Astrocyte of the cerebellum (primary cell): ENCODE measurements around the gene CSNK1D.

Experiments used
- DNase-seq: peaks from one replicate; pipeline ENCODE4 v3.0.0-alpha.2; 2011; ENCODE audit warnings: low read depth
- H3K4me3 ChIP-seq: 2 replicates; pipeline ENCODE4 v1.5.1; 2011; ENCODE audit warnings: mild to moderate bottlenecking, low read depth, low read length, moderate library complexity
- in situ Hi-C: cut with HindIII; loops from 2 replicates; pipeline ENCODE4 v1.10.0; 2017; ENCODE audit warnings: low sequenced_read_pairs
- TF ChIP-seq, protein P1 (sequence below): IDR thresholded peaks from 2 replicates; pipeline ENCODE4 v1.5.1; 2012; ENCODE audit warnings: low read length, low read depth, moderate library complexity, mild to moderate bottlenecking; ENCODE audit errors: missing control alignments

CSNK1D gene

GRCh38 chr17:82223517-82223916, 50.0 kb downstream of the CSNK1D start:
- DNase-seq, result no peak
- TF ChIP-seq, protein P1, sequence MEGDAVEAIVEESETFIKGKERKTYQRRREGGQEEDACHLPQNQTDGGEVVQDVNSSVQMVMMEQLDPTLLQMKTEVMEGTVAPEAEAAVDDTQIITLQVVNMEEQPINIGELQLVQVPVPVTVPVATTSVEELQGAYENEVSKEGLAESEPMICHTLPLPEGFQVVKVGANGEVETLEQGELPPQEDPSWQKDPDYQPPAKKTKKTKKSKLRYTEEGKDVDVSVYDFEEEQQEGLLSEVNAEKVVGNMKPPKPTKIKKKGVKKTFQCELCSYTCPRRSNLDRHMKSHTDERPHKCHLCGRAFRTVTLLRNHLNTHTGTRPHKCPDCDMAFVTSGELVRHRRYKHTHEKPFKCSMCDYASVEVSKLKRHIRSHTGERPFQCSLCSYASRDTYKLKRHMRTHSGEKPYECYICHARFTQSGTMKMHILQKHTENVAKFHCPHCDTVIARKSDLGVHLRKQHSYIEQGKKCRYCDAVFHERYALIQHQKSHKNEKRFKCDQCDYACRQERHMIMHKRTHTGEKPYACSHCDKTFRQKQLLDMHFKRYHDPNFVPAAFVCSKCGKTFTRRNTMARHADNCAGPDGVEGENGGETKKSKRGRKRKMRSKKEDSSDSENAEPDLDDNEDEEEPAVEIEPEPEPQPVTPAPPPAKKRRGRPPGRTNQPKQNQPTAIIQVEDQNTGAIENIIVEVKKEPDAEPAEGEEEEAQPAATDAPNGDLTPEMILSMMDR, result no peak
- in situ Hi-C loops, result no loop called here
- H3K4me3 ChIP-seq, result no peak overlapping the region

DNA sequence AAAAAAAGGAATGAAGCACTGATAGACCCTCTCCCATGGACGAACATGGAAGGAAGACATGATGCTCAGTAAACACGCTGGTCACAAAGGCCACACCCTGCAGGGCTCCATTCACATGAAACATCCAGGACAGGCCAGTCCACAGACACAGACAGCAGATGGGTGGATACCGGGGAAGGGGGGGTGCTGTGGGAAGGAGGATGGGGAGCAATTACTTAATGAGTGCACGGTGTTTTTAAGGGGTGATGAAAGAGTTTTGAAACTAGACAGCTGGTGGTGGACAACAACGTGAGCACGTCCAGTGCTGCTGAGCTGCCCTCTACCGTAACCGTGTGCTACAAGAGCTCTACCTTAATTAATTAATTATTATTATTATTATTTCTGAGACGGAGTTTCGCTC, 50.7 kb downstream of the CSNK1D start:
- in situ Hi-C loops, result no loop called here
- DNase-seq, result no peak
- H3K4me3 ChIP-seq, result no peak overlapping the region
- TF ChIP-seq, protein P1, result no peak

GRCh38 chr17:82221341-82221902, 52.1 kb downstream of the CSNK1D start:
- DNase-seq, result no peak
- TF ChIP-seq, protein P1, result no peak
- no peak overlapping the region for H3K4me3 ChIP-seq
- in situ Hi-C loops, result no loop called here

DNA sequence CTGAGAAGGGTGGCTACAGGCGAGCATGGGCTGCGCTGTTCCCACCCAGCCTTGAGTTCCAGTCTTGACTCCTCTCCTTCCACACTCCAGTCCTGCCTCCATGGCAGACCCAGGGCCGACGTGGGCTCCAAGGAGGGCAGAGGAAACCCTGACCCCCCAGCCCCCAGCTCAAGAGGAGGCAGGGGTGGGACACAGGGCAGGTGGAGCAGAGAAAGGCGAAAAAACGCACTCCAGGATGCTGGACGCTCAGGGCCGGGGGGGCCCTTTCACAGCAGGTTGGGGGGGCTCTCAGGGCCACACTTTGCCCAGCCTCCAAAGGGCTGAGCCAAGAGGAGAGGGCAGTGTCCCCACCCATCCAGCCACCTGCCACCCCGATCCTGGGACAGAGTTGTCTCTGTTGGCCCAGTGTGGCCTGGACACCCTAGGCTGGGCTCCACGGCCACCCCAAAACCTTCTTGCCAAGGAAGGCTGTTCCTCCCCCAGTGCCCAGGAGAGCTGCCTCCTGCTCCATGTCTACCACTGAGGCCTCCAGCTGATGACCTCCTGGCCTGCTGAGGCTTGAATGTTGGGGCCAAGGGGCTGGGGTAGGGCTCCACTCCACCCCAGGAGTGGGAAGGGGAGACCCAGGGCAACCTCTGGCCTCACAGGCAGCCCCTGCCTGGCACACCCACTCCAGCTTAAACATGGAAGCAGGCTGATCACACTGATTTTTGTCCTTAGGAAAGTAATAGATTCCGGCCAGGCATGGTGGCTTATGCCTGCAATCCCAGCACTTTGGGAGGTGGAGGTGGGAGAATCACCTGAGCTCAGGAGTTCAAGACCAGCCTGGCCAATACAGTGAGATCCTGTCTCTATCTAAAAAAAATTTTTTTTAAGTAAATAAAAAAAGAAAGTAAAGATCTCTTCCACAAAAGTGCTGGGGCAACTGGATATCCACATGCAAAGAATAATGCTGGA, 53.5 kb downstream of the CSNK1D start:
- H3K4me3 ChIP-seq, result no peak overlapping the region
- in situ Hi-C loops, result no loop called here
- TF ChIP-seq, protein P1, result no peak

GRCh38 chr17:82219083-82219482, 54.4 kb downstream of the CSNK1D start:
- no peak for DNase-seq
- in situ Hi-C loops, result no loop called here

More for the DNA sequence above, 53.5 kb downstream of the CSNK1D start:
- DNase-seq, result no peak

DNA sequence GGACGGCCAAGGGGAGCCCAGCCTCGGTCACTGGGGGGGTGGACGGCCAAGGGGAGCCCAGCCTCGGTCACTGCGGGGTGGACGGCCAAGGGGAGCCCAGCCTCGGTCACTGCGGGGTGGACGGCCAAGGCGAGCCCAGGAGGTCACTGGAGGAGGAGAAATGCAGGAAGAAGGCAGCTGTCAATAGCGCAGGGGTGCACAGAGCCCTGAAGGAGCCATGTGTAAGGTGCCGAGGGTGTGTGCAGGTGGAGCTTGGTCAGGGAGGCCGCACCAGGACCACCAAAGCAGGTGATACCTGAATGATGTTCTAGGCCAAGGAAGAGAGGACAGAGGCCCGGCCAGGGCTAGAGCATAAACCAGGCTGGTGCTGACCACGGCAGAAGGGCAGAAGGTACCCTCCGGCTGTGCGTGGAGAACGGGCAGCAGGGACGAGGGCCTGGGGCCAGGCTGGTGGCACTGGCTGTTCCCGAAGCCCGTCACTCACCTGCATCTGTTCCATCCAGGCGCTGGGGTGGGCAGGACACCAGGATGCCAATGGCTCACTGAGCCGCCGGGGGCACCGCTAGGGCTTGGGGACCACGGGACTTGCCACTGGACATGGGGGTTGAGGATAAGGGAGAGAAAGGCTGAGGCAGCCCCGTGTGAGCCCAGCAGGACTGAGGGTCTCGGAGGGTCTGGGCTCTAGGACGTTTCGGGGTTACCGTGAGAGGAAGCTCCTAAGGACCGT, 55.0 kb downstream of the CSNK1D start:
- TF ChIP-seq, protein P1, result no peak
- in situ Hi-C loops, result no loop called here
- DNase-seq, result no peak
- no peak overlapping the region for H3K4me3 ChIP-seq

More at GRCh38 chr17:82219083-82219482, 54.4 kb downstream of the CSNK1D start:
- H3K4me3 ChIP-seq, result no peak overlapping the region
- TF ChIP-seq, protein P1, result no peak
